ENCODE data around the gene PDE4B.

GRCh38 chr1:66282891-66283621, 490.4 kb downstream of the PDE4B start:
- TF ChIP-seq CTCF (optimal IDR thresholded peaks at IDR 0.05 in 1 of 3, IDR thresholded peaks at IDR 0.05 in 1 of 3, conservative IDR thresholded peaks at IDR 0.05 in 1 of 3; ENCODE audit: extremely low read depth in 1 of 3, insufficient read depth in 2 of 3, low read length in 3 of 3) = no peak
- no peak for TF ChIP-seq EZH2 (IDR thresholded peaks at IDR 0.05; ENCODE audit: low read length)

Data from keratinocyte (primary cell).